A375 (cell line): Measurements from ENCODE around the gene SELE. TPM values are rescaled to one million over a fixed set of nuclear protein-coding genes. Genes with fewer than 3 reads are reported as not detected.

Experiments used
- total RNA-seq: library from RNA; depleted of rRNA; stranded (reverse); fragments of >200 nt; shearing (Covaris generic); gene quantifications from 2 replicates; pipeline ENCODE4 v1.2.3, GENCODE V29; 2014; rRNA removed

Gene SELE
- total RNA-seq: not detected in 2 replicates

GRCh38 chr1:169733924-169734323 lies at the start of gene SELE:
Gene SELE, minus strand, starts transcription at chr1:169734079. Its CDS starts 467 bp downstream, at chr1:169733612.

GRCh38 chr1:169711469-169712308 lies 22.2 kb downstream of the SELE start, which contains the start of gene SELL:
Gene SELL, minus strand, starts transcription at chr1:169711620. Its CDS starts 122 bp downstream, at chr1:169711498.

Other genes with a start within 250 kb of the SELE start
- gene SLC19A2, start 248.1 kb downstream of the SELE start, total RNA-seq: 9.3 and 11.1 TPM in 2 replicates
- not detected in 2 replicates for gene F5, start 147.6 kb downstream of the SELE start, total RNA-seq
- gene SELP, start 104.0 kb downstream of the SELE start, total RNA-seq: not detected in 2 replicates
- 0.15 and 0.53 TPM in 2 replicates for gene SELL, start 22.5 kb downstream of the SELE start, total RNA-seq
- gene METTL18, start 60.8 kb upstream of the SELE start, total RNA-seq: 6.7 and 13.2 TPM in 2 replicates
- 3.3 and 7.6 TPM in 2 replicates for gene SCYL3, start 159.8 kb upstream of the SELE start, total RNA-seq